GM21528 (cell line): ENCODE results near the gene APOBEC3F.

Experiments used
- ATAC-seq: cut with Tn5 transposase; IDR thresholded peaks from one replicate; pipeline ENCODE4 v1.9.1; 2021; ENCODE audit warnings: mild to moderate bottlenecking, moderate library complexity; ENCODE audit not compliant: unreplicated experiment, low FRiP score

Gene APOBEC3F

GRCh38 chr22:39090426-39091064 lies 49.9 kb downstream of the APOBEC3F start:
- no peak for ATAC-seq

GRCh38 chr22:39091126-39092081 lies 50.7 kb downstream of the APOBEC3F start:
- no peak for ATAC-seq

- no peak for ATAC-seq
Observed at GRCh38 chr22:39092111-39092862, 51.6 kb downstream of the APOBEC3F start.

- ATAC-seq: no peak
Observed at GRCh38 chr22:39094717-39095389, 54.2 kb downstream of the APOBEC3F start.

GRCh38 chr22:39095971-39096370 lies 55.3 kb downstream of the APOBEC3F start:
- no peak for ATAC-seq

GRCh38 chr22:39097098-39098020 lies 56.7 kb downstream of the APOBEC3F start, which contains the start of gene APOBEC3H:
APOBEC3H (plus strand) TSS chr22:39097244; CDS start chr22:39100279, 3,035 bp downstream.
- no peak for ATAC-seq

GRCh38 chr22:39098026-39098425 lies 57.4 kb downstream of the APOBEC3F start:
- ATAC-seq: no peak

GRCh38 chr22:39098576-39098975 lies 57.9 kb downstream of the APOBEC3F start:
- ATAC-seq: no peak

- ATAC-seq: no peak
Observed at GRCh38 chr22:39101226-39101625, 60.6 kb downstream of the APOBEC3F start.

- ATAC-seq: no peak
Observed at GRCh38 chr22:39103431-39103830, 62.8 kb downstream of the APOBEC3F start.
